IMR-90 (cell line): ENCODE results near the gene CD28. TPM values are rescaled to one million over a fixed set of nuclear protein-coding genes. Genes with fewer than 3 reads are reported as not detected.

Experiments used
- ATAC-seq: fragments of 200-7000 bp; cut with Tn5 transposase; 2 replicates; pipeline ENCODE4 v1.9.1; 2020; ENCODE audit warnings: low read depth, mild to moderate bottlenecking, moderate library complexity
- BruUV-seq: library from RNA; stranded (reverse); fragments of 400-500 nt; replicated peaks from 2 replicates; lab custom pipeline; 2021; lab: Mats Ljungman, UMichigan
- CTCF ChIA-PET: fragments of 300-600 bp; formaldehyde crosslinking; extraction: SDS; loops from one replicate; lab custom pipeline; 2021; ENCODE audit warnings: antibody characterized with exemption; lab: Yijun Ruan, JAX
- POLR2A ChIA-PET: fragments of 300-600 bp; sonication (Branson Sonifier 250); formaldehyde crosslinking; loops from one replicate; lab custom pipeline; 2022; ENCODE audit warnings: antibody characterized with exemption; ENCODE audit not compliant: unreplicated experiment; lab: Charles Lee
- DNase-seq: peaks from one replicate; pipeline ENCODE4 v3.0.0; 2013
- H2AFZ ChIP-seq: replicated peaks from 2 replicates; pipeline ENCODE3; 2013; ENCODE audit warnings: low read length, mild to moderate bottlenecking; ENCODE audit not compliant: poor library complexity
- H2AK5ac ChIP-seq: 2 replicates; pipeline ENCODE4 v1.6.1; 2013; ENCODE audit warnings: low read depth, low read length, inconsistent platforms
- H2AK9ac ChIP-seq: replicated peaks from 2 replicates; pipeline ENCODE3; 2013; ENCODE audit warnings: mild to moderate bottlenecking, low read depth, low read length, moderate library complexity; ENCODE audit not compliant: poor library complexity
- H2BK120ac ChIP-seq: 2 replicates; pipeline ENCODE4 v1.6.1; 2013; ENCODE audit warnings: low read depth, low read length, inconsistent platforms
- H2BK15ac ChIP-seq: 3 replicates; pipeline ENCODE4 v1.6.1; 2013; ENCODE audit warnings: low read depth, low read length, inconsistent platforms
- H2BK20ac ChIP-seq: 2 replicates; pipeline ENCODE4 v1.6.1; 2013; ENCODE audit warnings: low read depth, mild to moderate bottlenecking, inconsistent platforms, low read length, moderate library complexity
- H2BK5ac ChIP-seq: 2 replicates; pipeline ENCODE4 v1.6.1; 2013; ENCODE audit warnings: mild to moderate bottlenecking, low read depth, low read length, inconsistent platforms; ENCODE audit not compliant: poor library complexity, severe bottlenecking
- H3K14ac ChIP-seq: replicated peaks from 2 replicates; pipeline ENCODE4 v1.6.1; 2013; ENCODE audit warnings: low read depth, low read length, inconsistent platforms
- H3K18ac ChIP-seq: 2 replicates; pipeline ENCODE4 v1.6.1; 2013; ENCODE audit warnings: low read depth, low read length, control low read depth
- H3K23ac ChIP-seq: 2 replicates; pipeline ENCODE4 v1.6.1; 2013; ENCODE audit warnings: low read depth, low read length, inconsistent platforms
- H3K27ac ChIP-seq: 2 replicates; pipeline ENCODE4 v1.5.1; 2013; ENCODE audit warnings: mild to moderate bottlenecking, control low read depth, low read length; ENCODE audit not compliant: insufficient read depth
- H3K27me3 ChIP-seq: 2 replicates; pipeline ENCODE4 v1.6.1; 2013; ENCODE audit warnings: low read length; ENCODE audit not compliant: control insufficient read depth, insufficient read depth
- H3K36me3 ChIP-seq: 2 replicates; pipeline ENCODE4 v1.6.1; 2013; ENCODE audit warnings: low read length, mixed read lengths; ENCODE audit not compliant: control insufficient read depth, insufficient read depth
- H3K4ac ChIP-seq: 2 replicates; pipeline ENCODE4 v1.6.1; 2013; ENCODE audit warnings: low read depth, low read length, inconsistent platforms
- H3K4me1 ChIP-seq: 2 replicates; pipeline ENCODE4 v1.6.1; 2013; ENCODE audit warnings: low read length, mixed read lengths; ENCODE audit not compliant: control insufficient read depth, insufficient read depth
- H3K4me2 ChIP-seq: 2 replicates; pipeline ENCODE4 v1.6.1; 2013; ENCODE audit warnings: low read depth, mild to moderate bottlenecking, control low read depth, low read length, moderate library complexity
- H3K4me3 ChIP-seq: 2 replicates; pipeline ENCODE4 v1.5.1; 2013; ENCODE audit warnings: low read depth, mild to moderate bottlenecking, control low read depth, low read length, moderate library complexity; ENCODE audit not compliant: insufficient read depth
- H3K56ac ChIP-seq: 2 replicates; pipeline ENCODE4 v1.6.1; 2013; ENCODE audit warnings: low read length, inconsistent platforms; ENCODE audit not compliant: insufficient read depth; ENCODE audit errors: extremely low read depth
- H3K79me1 ChIP-seq, 2 experiments: 2 replicates each; pipeline ENCODE4 v1.6.1; 2013; ENCODE audit warnings: low read length in 2 of 2, inconsistent platforms in 1 of 2, low read depth in 1 of 2
- H3K9ac ChIP-seq: 2 replicates; pipeline ENCODE4 v1.6.1; 2013; ENCODE audit warnings: low read depth, low read length, control low read depth
- H3K9me1 ChIP-seq: 2 replicates; pipeline ENCODE4 v1.6.1; 2013; ENCODE audit warnings: low read length, inconsistent platforms; ENCODE audit not compliant: insufficient read depth
- H3K9me3 ChIP-seq: 2 replicates; pipeline ENCODE4 v1.6.1; 2013; ENCODE audit warnings: low read length; ENCODE audit not compliant: control insufficient read depth, insufficient read depth
- H4K20me1 ChIP-seq: 2 replicates; pipeline ENCODE4 v1.6.1; 2013; ENCODE audit warnings: low read length, inconsistent platforms; ENCODE audit not compliant: insufficient read depth
- H4K5ac ChIP-seq: 2 replicates; pipeline ENCODE4 v1.6.1; 2013; ENCODE audit warnings: mild to moderate bottlenecking, low read depth, low read length, control low read depth
- H4K8ac ChIP-seq, 2 experiments: 2 replicates each; pipeline ENCODE4 v1.6.1; 2013; ENCODE audit warnings: low read depth in 2 of 2, low read length in 2 of 2, control low read depth in 1 of 2, inconsistent platforms in 1 of 2
- H4K91ac ChIP-seq: 2 replicates; pipeline ENCODE4 v1.6.1; 2013; ENCODE audit warnings: low read depth, low read length, inconsistent platforms; ENCODE audit not compliant: insufficient read depth
- BHLHE40 ChIP-seq: fragments of 150-350 bp; IDR thresholded peaks from 2 replicates; pipeline ENCODE4 v1.6.1; 2016; ENCODE audit warnings: mild to moderate bottlenecking, low read depth, low read length
- CEBPB ChIP-seq: IDR thresholded peaks from 2 replicates; pipeline ENCODE4 v1.6.1; 2012; ENCODE audit warnings: low read depth, low read length, improper control_type of control experiment
- CHD1 ChIP-seq: IDR thresholded peaks from 2 replicates; pipeline ENCODE4 v1.6.1; 2012; ENCODE audit warnings: low read depth, low read length, improper control_type of control experiment
- CTCF ChIP-seq: conservative IDR thresholded peaks from 2 replicates; pipeline ENCODE4 v1.5.1; 2012; ENCODE audit warnings: mild to moderate bottlenecking, low read depth, low read length, improper control_type of control experiment
- ELK1 ChIP-seq: fragments of 150-350 bp; IDR thresholded peaks from 2 replicates; pipeline ENCODE4 v1.6.1; 2016; ENCODE audit warnings: low read depth, mild to moderate bottlenecking, low read length, moderate library complexity, borderline replicate concordance
- FOS ChIP-seq: fragments of 150-350 bp; IDR thresholded peaks from 2 replicates; pipeline ENCODE4 v1.6.1; 2016; ENCODE audit warnings: low read depth, low read length
- MAZ ChIP-seq: IDR thresholded peaks from 2 replicates; pipeline ENCODE4 v1.6.1; 2012; ENCODE audit warnings: low read depth, mild to moderate bottlenecking, low read length, improper control_type of control experiment, moderate library complexity, borderline replicate concordance
- MXI1 ChIP-seq: IDR thresholded peaks from 2 replicates; pipeline ENCODE4 v1.6.1; 2012; ENCODE audit warnings: low read depth, mild to moderate bottlenecking, low read length, moderate library complexity, borderline replicate concordance
- NFE2L2 ChIP-seq: fragments of 150-350 bp; IDR thresholded peaks from 2 replicates; pipeline ENCODE4 v1.6.1; 2016; ENCODE audit warnings: low read depth, mild to moderate bottlenecking, low read length
- POLR2A ChIP-seq: IDR thresholded peaks from 2 replicates; pipeline ENCODE4 v1.6.1; 2012; ENCODE audit warnings: mild to moderate bottlenecking, low read depth, low read length
- RAD21 ChIP-seq: IDR thresholded peaks from 2 replicates; pipeline ENCODE4 v1.6.1; 2012; ENCODE audit warnings: low read length, improper control_type of control experiment
- RCOR1 ChIP-seq: IDR thresholded peaks from 2 replicates; pipeline ENCODE4 v1.6.1; 2012; ENCODE audit warnings: mild to moderate bottlenecking, low read length, improper control_type of control experiment; ENCODE audit not compliant: insufficient replicate concordance
- RFX5 ChIP-seq: IDR thresholded peaks from 2 replicates; pipeline ENCODE4 v1.8.0; 2012; ENCODE audit warnings: low read depth, mild to moderate bottlenecking, low read length, moderate library complexity
- SMC3 ChIP-seq: fragments of 150-350 bp; IDR thresholded peaks from 2 replicates; pipeline ENCODE4 v1.6.1; 2016; ENCODE audit warnings: low read depth, mild to moderate bottlenecking, antibody characterized with exemption, low read length, moderate library complexity
- USF2 ChIP-seq: fragments of 150-350 bp; IDR thresholded peaks from 2 replicates; pipeline ENCODE4 v1.6.1; 2017; ENCODE audit warnings: mild to moderate bottlenecking, antibody characterized with exemption, low read length, low read depth
- WGBS, 2 experiments: methylation state at CpG; one replicate each; pipeline versions ENCODE4 v1.1.5 to v1.1.7; 2013; ENCODE audit warnings: missing lambda C conversion rate in 2 of 2; ENCODE audit not compliant: insufficient read length in 1 of 2; ENCODE audit errors: extremely low coverage in 2 of 2; 5-methylcytosine and 5-hydroxymethylcytosine counted together
- dilution Hi-C: fragments of 300-500 bp; cut with HindIII; formaldehyde crosslinking; loops from one replicate; pipeline ENCODE4 v1.14.3; 2018; ENCODE audit warnings: low sequenced_read_pairs; ENCODE audit not compliant: unreplicated experiment
- in situ Hi-C: fragments of 300-500 bp; cut with MboI; formaldehyde crosslinking; loops from 3 replicates; pipeline ENCODE4 v1.14.3; 2019; ENCODE audit warnings: low sequenced_read_pairs, inconsistent platforms, mixed read lengths
- intact Hi-C: fragments of 100-400 bp; cut with micrococcal nuclease; formaldehyde crosslinking; loops from 2 replicates; pipeline ENCODE4 v1.10.0; 2022
- polyA plus RNA-seq, 3 experiments: library from polyadenylated mRNA; depleted of rRNA; stranded (reverse); fragments of >200 nt; gene quantifications; 2 replicates each; pipeline ENCODE4 v1.2.3, GENCODE V29; 2012; ENCODE audit warnings: low replicate concordance in 1 of 3
- total RNA-seq: library from RNA; depleted of rRNA; stranded (reverse); fragments of >200 nt; gene quantifications from 2 replicates; pipeline ENCODE4 v1.2.3, GENCODE V29; 2012

CD28 gene
- total and polyA plus RNA-seq, 2 of the 4 experiments (the other 2 are of a cell fraction) = not detected

GRCh38 chr2:203704430-203704829 lies 2.0 kb upstream of the CD28 start:
- Histone ChIP-seq H3K23ac (no peak overlapping the region), H2AK9ac (no peak overlapping the region), H2BK20ac (no peak overlapping the region), H2BK5ac (no peak overlapping the region), H3K9me3 (no peaks in the 10 kb centered on the region), H2BK120ac (no peak overlapping the region), H3K4me3 (no peak overlapping the region), H3K9me1 (no peaks in the 10 kb centered on the region), H2AK5ac (no peak overlapping the region), H3K4me1 (no peaks in the 10 kb centered on the region), H3K9ac (no peak overlapping the region), H3K4ac (no peak overlapping the region), H4K91ac (no peak overlapping the region), H3K36me3 (no peaks in the 10 kb centered on the region), H4K20me1 (no peaks in the 10 kb centered on the region), H2AFZ (no peak overlapping the region), H3K27me3 (peaks cover 1% of the 10 kb centered on the region; the same call in 1 of the 2 replicates), H3K79me1 (no peaks in the 10 kb centered on the region), H2BK15ac (no peak overlapping the region), H3K56ac (no peak overlapping the region), H4K8ac (no peak overlapping the region), H3K18ac (no peak overlapping the region), H3K4me2 (no peak overlapping the region), H3K27ac (no peak overlapping the region), H4K5ac (no peak overlapping the region), H3K14ac (no peak overlapping the region)
- BruUV-seq = no TSS peak
- intact Hi-C loops (no loop called here), in situ Hi-C loops (no loop called here), dilution Hi-C loops (no loop called here)
- ChIA-PET CTCF (no interaction called here), POLR2A (no interaction called here)
- WGBS, 2 experiments = no CpG with 5 or more reads among the region's 1 CpG
- TF ChIP-seq USF2 = no peak
- no peak for TF ChIP-seq CEBPB
- TF ChIP-seq RFX5 = no peak
- no peak for TF ChIP-seq FOS
- no peak for TF ChIP-seq MXI1
- TF ChIP-seq SMC3 = no peak
- no peak for TF ChIP-seq RCOR1
- TF ChIP-seq CHD1 = no peak
- TF ChIP-seq ELK1 = no peak
- TF ChIP-seq NFE2L2 = no peak
- TF ChIP-seq MAZ = no peak
- TF ChIP-seq BHLHE40 = no peak
- no peak for TF ChIP-seq POLR2A
- no peak for TF ChIP-seq CTCF
- TF ChIP-seq RAD21 = no peak
- DNase-seq (no peak), ATAC-seq (no peak)
